GM10266 (cell line): ENCODE measurements around the gene SCN2A.

ENCODE experiments used
- DNase-seq: peaks from one replicate; pipeline ENCODE4 v3.0.0; 2012; ENCODE audit errors: extremely low spot score
- TF ChIP-seq, protein P1 (sequence below): IDR thresholded peaks from 2 replicates; pipeline ENCODE4 v1.5.1; 2012; ENCODE audit warnings: mild to moderate bottlenecking, low read depth; ENCODE audit not compliant: control insufficient read depth, insufficient read depth; ENCODE audit errors: missing control alignments

SCN2A gene

DNA sequence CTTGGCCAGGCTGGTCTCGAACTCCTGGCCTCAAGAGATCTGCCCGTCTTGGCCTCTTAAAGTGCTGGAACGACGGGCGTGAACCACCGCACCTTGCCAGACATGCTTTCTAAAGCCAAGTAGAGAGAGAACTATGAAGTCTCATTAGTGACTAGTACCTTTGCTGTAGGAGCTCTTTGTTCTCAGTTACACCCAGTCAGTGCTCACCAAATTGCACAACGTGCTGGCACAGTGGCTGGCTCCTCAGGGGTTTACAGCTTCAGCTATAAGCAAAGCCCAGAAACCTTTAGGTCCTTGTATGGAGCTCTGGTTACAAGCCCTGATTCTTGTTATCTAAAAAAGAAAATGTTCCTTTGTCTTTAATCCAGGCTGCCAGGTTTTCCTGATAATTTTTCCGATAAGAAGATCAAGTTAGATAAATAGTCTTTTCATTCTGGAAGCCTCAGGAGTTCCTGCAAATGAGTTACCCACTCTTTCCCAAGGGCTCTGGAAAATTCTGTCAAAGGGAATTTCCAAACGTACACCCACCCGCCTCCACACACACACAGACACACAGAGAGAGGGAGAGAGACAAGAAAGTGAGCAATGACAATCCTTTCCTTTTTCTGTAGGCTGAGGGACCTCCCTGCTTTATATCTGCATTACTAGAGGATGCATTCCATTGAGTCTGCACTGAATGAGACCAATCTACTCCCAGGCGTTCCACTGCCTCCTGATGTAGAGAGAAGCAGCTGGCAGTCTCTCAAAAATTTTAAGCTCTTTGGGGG, 130.1 kb downstream of the SCN2A start:
- no peak for DNase-seq
- TF ChIP-seq, protein P1, sequence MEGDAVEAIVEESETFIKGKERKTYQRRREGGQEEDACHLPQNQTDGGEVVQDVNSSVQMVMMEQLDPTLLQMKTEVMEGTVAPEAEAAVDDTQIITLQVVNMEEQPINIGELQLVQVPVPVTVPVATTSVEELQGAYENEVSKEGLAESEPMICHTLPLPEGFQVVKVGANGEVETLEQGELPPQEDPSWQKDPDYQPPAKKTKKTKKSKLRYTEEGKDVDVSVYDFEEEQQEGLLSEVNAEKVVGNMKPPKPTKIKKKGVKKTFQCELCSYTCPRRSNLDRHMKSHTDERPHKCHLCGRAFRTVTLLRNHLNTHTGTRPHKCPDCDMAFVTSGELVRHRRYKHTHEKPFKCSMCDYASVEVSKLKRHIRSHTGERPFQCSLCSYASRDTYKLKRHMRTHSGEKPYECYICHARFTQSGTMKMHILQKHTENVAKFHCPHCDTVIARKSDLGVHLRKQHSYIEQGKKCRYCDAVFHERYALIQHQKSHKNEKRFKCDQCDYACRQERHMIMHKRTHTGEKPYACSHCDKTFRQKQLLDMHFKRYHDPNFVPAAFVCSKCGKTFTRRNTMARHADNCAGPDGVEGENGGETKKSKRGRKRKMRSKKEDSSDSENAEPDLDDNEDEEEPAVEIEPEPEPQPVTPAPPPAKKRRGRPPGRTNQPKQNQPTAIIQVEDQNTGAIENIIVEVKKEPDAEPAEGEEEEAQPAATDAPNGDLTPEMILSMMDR: no peak

DNA sequence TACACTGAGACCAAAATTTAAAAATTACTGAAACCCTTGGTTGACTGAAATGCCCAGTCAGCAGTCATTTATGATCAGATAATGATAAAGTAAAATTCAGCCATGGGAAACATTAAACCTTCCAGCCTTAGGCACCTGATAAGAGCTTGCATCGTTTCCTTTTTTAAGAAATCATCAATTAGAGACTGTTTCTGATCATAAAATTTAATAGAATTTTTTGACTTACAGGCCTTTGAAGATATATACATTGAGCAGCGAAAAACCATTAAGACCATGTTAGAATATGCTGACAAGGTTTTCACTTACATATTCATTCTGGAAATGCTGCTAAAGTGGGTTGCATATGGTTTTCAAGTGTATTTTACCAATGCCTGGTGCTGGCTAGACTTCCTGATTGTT, 130.7 kb downstream of the SCN2A start:
- TF ChIP-seq, protein P1: no peak
- no peak for DNase-seq

DNA sequence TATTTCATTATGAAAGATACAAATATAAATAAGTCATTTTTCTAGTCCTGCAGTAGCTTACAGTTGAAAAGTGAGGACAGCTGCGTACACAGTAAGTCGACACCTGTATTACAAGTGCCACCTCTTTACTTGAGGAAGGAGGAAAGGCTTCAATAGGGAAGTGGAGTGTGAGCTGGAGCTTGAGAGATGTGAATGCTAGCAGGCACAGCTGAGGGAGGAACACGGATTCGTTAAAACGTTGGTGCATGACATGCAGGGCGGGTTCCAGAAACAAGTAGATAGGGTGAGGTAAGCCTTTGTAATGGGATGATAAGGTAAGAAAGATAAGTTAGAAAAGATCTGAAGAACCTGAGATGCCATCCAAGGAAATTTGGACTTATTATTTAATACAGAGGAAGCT, 132.1 kb downstream of the SCN2A start:
- TF ChIP-seq, protein P1: no peak
- DNase-seq: no peak

DNA sequence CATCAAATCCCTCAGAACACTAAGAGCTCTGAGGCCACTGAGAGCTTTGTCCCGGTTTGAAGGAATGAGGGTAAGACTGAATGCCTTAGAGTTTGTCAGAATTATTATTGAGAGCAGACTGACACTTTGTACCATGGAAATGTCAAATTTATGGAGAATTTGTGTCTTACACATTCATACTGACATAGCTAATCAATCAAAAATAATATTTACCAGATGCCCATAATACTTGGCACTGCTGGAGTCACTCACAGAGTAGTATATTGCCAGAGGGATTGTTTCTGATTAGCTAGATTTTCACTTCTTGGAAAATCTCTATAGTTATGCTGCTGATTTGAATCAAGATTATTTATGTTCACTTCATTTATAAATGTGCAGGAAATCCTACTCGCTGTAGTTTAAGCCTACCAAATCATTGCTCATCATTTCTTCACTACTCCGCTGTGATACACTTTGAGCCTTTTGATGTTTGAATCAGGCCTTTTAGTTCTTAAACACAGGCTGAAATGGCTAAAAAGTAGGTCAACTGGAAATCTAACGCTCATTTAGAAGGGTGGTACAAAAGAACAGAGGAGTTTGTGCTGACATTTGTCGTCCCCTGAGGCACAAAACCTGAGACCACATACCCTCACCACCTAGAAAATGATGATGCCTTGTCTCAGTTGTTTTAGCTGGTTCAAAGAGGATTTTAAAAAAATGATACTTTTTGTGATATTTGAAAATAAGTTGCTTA, 134.2 kb downstream of the SCN2A start:
- TF ChIP-seq, protein P1: no peak
- DNase-seq: no peak

DNA sequence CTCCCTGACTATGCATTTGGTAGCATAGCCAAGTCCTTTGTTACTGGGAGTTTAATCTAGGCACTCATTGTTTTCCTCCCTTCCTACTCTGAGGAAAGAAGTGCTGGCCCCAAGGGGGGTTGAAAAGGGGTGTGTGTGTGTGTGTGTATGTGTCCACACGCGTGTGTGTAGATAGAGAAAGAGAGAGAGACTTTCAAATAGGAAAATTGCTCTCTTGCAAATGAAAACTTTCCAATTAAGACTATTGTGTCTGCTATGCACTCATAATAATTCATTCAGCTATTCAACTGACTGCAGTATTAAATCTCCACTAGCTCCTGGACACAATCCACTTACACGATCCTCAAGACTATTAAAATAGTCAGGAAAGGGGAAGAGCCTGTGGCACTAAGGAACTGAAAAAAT, 137.4 kb downstream of the SCN2A start:
- DNase-seq: no peak
- TF ChIP-seq, protein P1: no peak

DNA sequence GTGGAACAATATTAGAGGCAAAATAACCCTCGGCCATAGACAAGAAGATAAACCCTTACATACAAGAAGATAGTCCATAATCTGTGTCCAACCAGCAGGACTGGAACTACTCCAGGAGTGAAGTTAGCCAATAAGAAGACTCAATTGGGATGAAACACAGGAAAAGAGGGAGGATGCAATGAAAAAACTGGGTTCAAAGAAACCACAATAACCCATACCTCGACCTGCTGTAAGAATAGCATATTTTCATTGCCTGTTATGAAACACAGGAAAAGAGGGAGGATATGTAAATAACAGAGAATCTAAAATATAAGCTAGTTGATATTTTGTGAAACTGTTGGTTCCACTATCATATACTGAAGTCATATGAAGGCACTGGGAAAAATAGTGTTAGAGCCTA, 143.1 kb downstream of the SCN2A start:
- TF ChIP-seq, protein P1: no peak
- no peak for DNase-seq

DNA sequence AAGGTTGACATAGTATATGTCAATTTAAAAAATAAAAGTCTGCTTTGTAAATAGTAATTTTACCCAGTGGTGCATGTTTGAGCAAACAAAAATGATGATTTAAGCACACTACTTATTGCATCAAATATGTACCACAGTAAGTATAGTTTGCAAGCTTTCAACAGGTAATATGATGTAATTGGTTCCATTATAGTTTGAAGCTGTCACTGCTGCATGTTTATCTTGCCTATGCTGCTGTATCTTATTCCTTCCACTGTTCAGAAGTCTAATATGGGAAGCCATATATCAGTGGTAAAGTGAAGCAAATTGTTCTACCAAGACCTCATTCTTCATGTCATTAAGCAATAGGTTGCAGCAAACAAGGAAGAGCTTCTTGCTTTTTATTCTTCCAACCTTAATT, 151.7 kb downstream of the SCN2A start:
- no peak for DNase-seq
- TF ChIP-seq, protein P1: no peak
